ENCODE measurements around the gene C16orf95. TPM values are rescaled to one million over a fixed set of nuclear protein-coding genes. Genes with fewer than 3 reads are reported as not detected.

Gene C16orf95
- total and polyA plus RNA-seq, 4 donors: 2.0 to 6.2 (median 4.6) TPM

GRCh38 chr16:87320510-87321227 lies 3.5 kb upstream of the C16orf95 start:
- H3K9me3 ChIP-seq (ENCODE audit: control insufficient read depth in 4 of 4, low read length in 3 of 4): no peaks in the 10 kb centered on the region
- peaks cover 2 to 17% (median 11%) of the 10 kb centered on the region in 4 donors for H3K4me1 ChIP-seq (ENCODE audit: control insufficient read depth in 4 of 4, insufficient read depth in 4 of 4, low read length in 3 of 4)
- no peak overlapping the region for H3K9ac ChIP-seq (ENCODE audit: low read depth in 1 of 2, low read length in 2 of 2)
- DNase-seq (ENCODE audit: low spot score): no peak
- no peaks in the 10 kb centered on the region for H3K27me3 ChIP-seq (ENCODE audit: control insufficient read depth in 4 of 4, insufficient read depth in 4 of 4, low read length in 3 of 4)
- no peak overlapping the region for H3K27ac ChIP-seq (ENCODE audit: low read depth in 1 of 2, low read length in 2 of 2)
- H3K4me3 ChIP-seq (ENCODE audit: low read depth in 1 of 3, low read length in 3 of 3): no peak overlapping the region
- TF ChIP-seq YY1 (IDR thresholded peaks at IDR 0.05) (no peak), NR2F2 (IDR thresholded peaks at IDR 0.05) (no peak), SP1 (IDR thresholded peaks at IDR 0.05) (no peak), JUND (IDR thresholded peaks at IDR 0.05) (no peak)
- H3K36me3 ChIP-seq (ENCODE audit: control insufficient read depth in 4 of 4, insufficient read depth in 3 of 4, low read depth in 1 of 4, low read length in 3 of 4): no peaks in the 10 kb centered on the region
- WGBS: 92% methylated on average over 12 of the region's 12 CpGs

GRCh38 chr16:87319997-87320491 lies 2.9 kb upstream of the C16orf95 start:
- Histone ChIP-seq H3K36me3 (ENCODE audit: control insufficient read depth in 4 of 4, insufficient read depth in 3 of 4, low read depth in 1 of 4, low read length in 3 of 4) (no peaks in the 10 kb centered on the region), H3K9me3 (ENCODE audit: control insufficient read depth in 4 of 4, low read length in 3 of 4) (no peaks in the 10 kb centered on the region), H3K4me1 (ENCODE audit: control insufficient read depth in 4 of 4, insufficient read depth in 4 of 4, low read length in 3 of 4) (peaks cover 2 to 17% (median 11%) of the 10 kb centered on the region in 4 donors), H3K4me3 (ENCODE audit: low read depth in 1 of 3, low read length in 3 of 3) (no peak overlapping the region), H3K9ac (ENCODE audit: low read depth in 1 of 2, low read length in 2 of 2) (no peak overlapping the region), H3K27me3 (ENCODE audit: control insufficient read depth in 4 of 4, insufficient read depth in 4 of 4, low read length in 3 of 4) (no peaks in the 10 kb centered on the region), H3K27ac (ENCODE audit: low read depth in 1 of 2, low read length in 2 of 2) (no peak overlapping the region)
- DNase-seq (ENCODE audit: low spot score): no peak
- 87% methylated on average over 7 of the region's 7 CpGs for WGBS
- TF ChIP-seq NR2F2 (IDR thresholded peaks at IDR 0.05) (no peak), HNF4A (conservative IDR thresholded peaks at IDR 0.05) (no peak), YY1 (IDR thresholded peaks at IDR 0.05) (no peak), ZBTB33 (IDR thresholded peaks at IDR 0.05) (no peak), CTCF (IDR thresholded peaks at IDR 0.05; ENCODE audit: low read depth, low read length, missing input control) (no peak), MAX (IDR thresholded peaks at IDR 0.05) (no peak), RXRA (IDR thresholded peaks at IDR 0.05) (no peak), EGR1 (IDR thresholded peaks at IDR 0.05; ENCODE audit: low read depth in 2 of 2) (no peak), SP1 (IDR thresholded peaks at IDR 0.05) (no peak), FOXA2 (IDR thresholded peaks at IDR 0.05) (no peak), GABPA (IDR thresholded peaks at IDR 0.05 in 1 of 2, conservative IDR thresholded peaks at IDR 0.05 in 1 of 2) (no peak), ATF3 (IDR thresholded peaks at IDR 0.05) (no peak), FOXA1 (IDR thresholded peaks at IDR 0.05) (no peak), TAF1 (conservative IDR thresholded peaks at IDR 0.05) (no peak), RAD21 (IDR thresholded peaks at IDR 0.05) (no peak), REST (IDR thresholded peaks at IDR 0.05) (no peak)

Measured in liver (tissue), 9 donors.